IMR-90 (cell line): Measurements from ENCODE around the gene ICAM4. TPM values are rescaled to one million over a fixed set of nuclear protein-coding genes. Genes with fewer than 3 reads are reported as not detected.

Source experiments
- ATAC-seq: fragments of 200-7000 bp; cut with Tn5 transposase; 2 replicates; pipeline ENCODE4 v1.9.1; 2020; ENCODE audit warnings: low read depth, mild to moderate bottlenecking, moderate library complexity
- BruUV-seq: library from RNA; stranded (reverse); fragments of 400-500 nt; replicated peaks from 2 replicates; lab custom pipeline; 2021; lab: Mats Ljungman, UMichigan
- CTCF ChIA-PET: fragments of 300-600 bp; formaldehyde crosslinking; extraction: SDS; loops from one replicate; lab custom pipeline; 2021; ENCODE audit warnings: antibody characterized with exemption; lab: Yijun Ruan, JAX
- POLR2A ChIA-PET: fragments of 300-600 bp; sonication (Branson Sonifier 250); formaldehyde crosslinking; loops from one replicate; lab custom pipeline; 2022; ENCODE audit warnings: antibody characterized with exemption; ENCODE audit not compliant: unreplicated experiment; lab: Charles Lee
- DNase-seq: peaks from one replicate; pipeline ENCODE4 v3.0.0; 2013
- H2AFZ ChIP-seq: replicated peaks from 2 replicates; pipeline ENCODE3; 2013; ENCODE audit warnings: low read length, mild to moderate bottlenecking; ENCODE audit not compliant: poor library complexity
- H2AK5ac ChIP-seq: 2 replicates; pipeline ENCODE4 v1.6.1; 2013; ENCODE audit warnings: low read depth, low read length, inconsistent platforms
- H2AK9ac ChIP-seq: replicated peaks from 2 replicates; pipeline ENCODE3; 2013; ENCODE audit warnings: mild to moderate bottlenecking, low read depth, low read length, moderate library complexity; ENCODE audit not compliant: poor library complexity
- H2BK120ac ChIP-seq: 2 replicates; pipeline ENCODE4 v1.6.1; 2013; ENCODE audit warnings: low read depth, low read length, inconsistent platforms
- H2BK15ac ChIP-seq: 3 replicates; pipeline ENCODE4 v1.6.1; 2013; ENCODE audit warnings: low read depth, low read length, inconsistent platforms
- H2BK20ac ChIP-seq: 2 replicates; pipeline ENCODE4 v1.6.1; 2013; ENCODE audit warnings: low read depth, mild to moderate bottlenecking, inconsistent platforms, low read length, moderate library complexity
- H2BK5ac ChIP-seq: 2 replicates; pipeline ENCODE4 v1.6.1; 2013; ENCODE audit warnings: mild to moderate bottlenecking, low read depth, low read length, inconsistent platforms; ENCODE audit not compliant: poor library complexity, severe bottlenecking
- H3K14ac ChIP-seq: replicated peaks from 2 replicates; pipeline ENCODE4 v1.6.1; 2013; ENCODE audit warnings: low read depth, low read length, inconsistent platforms
- H3K18ac ChIP-seq: 2 replicates; pipeline ENCODE4 v1.6.1; 2013; ENCODE audit warnings: low read depth, low read length, control low read depth
- H3K23ac ChIP-seq: 2 replicates; pipeline ENCODE4 v1.6.1; 2013; ENCODE audit warnings: low read depth, low read length, inconsistent platforms
- H3K27ac ChIP-seq: 2 replicates; pipeline ENCODE4 v1.5.1; 2013; ENCODE audit warnings: mild to moderate bottlenecking, control low read depth, low read length; ENCODE audit not compliant: insufficient read depth
- H3K27me3 ChIP-seq: 2 replicates; pipeline ENCODE4 v1.6.1; 2013; ENCODE audit warnings: low read length; ENCODE audit not compliant: control insufficient read depth, insufficient read depth
- H3K36me3 ChIP-seq: 2 replicates; pipeline ENCODE4 v1.6.1; 2013; ENCODE audit warnings: low read length, mixed read lengths; ENCODE audit not compliant: control insufficient read depth, insufficient read depth
- H3K4ac ChIP-seq: 2 replicates; pipeline ENCODE4 v1.6.1; 2013; ENCODE audit warnings: low read depth, low read length, inconsistent platforms
- H3K4me1 ChIP-seq: 2 replicates; pipeline ENCODE4 v1.6.1; 2013; ENCODE audit warnings: low read length, mixed read lengths; ENCODE audit not compliant: control insufficient read depth, insufficient read depth
- H3K4me2 ChIP-seq: 2 replicates; pipeline ENCODE4 v1.6.1; 2013; ENCODE audit warnings: low read depth, mild to moderate bottlenecking, control low read depth, low read length, moderate library complexity
- H3K4me3 ChIP-seq: 2 replicates; pipeline ENCODE4 v1.5.1; 2013; ENCODE audit warnings: low read depth, mild to moderate bottlenecking, control low read depth, low read length, moderate library complexity; ENCODE audit not compliant: insufficient read depth
- H3K56ac ChIP-seq: 2 replicates; pipeline ENCODE4 v1.6.1; 2013; ENCODE audit warnings: low read length, inconsistent platforms; ENCODE audit not compliant: insufficient read depth; ENCODE audit errors: extremely low read depth
- H3K79me1 ChIP-seq, 2 experiments: 2 replicates each; pipeline ENCODE4 v1.6.1; 2013; ENCODE audit warnings: low read length in 2 of 2, inconsistent platforms in 1 of 2, low read depth in 1 of 2
- H3K9ac ChIP-seq: 2 replicates; pipeline ENCODE4 v1.6.1; 2013; ENCODE audit warnings: low read depth, low read length, control low read depth
- H3K9me1 ChIP-seq: 2 replicates; pipeline ENCODE4 v1.6.1; 2013; ENCODE audit warnings: low read length, inconsistent platforms; ENCODE audit not compliant: insufficient read depth
- H3K9me3 ChIP-seq: 2 replicates; pipeline ENCODE4 v1.6.1; 2013; ENCODE audit warnings: low read length; ENCODE audit not compliant: control insufficient read depth, insufficient read depth
- H4K20me1 ChIP-seq: 2 replicates; pipeline ENCODE4 v1.6.1; 2013; ENCODE audit warnings: low read length, inconsistent platforms; ENCODE audit not compliant: insufficient read depth
- H4K5ac ChIP-seq: 2 replicates; pipeline ENCODE4 v1.6.1; 2013; ENCODE audit warnings: mild to moderate bottlenecking, low read depth, low read length, control low read depth
- H4K8ac ChIP-seq, 2 experiments: 2 replicates each; pipeline ENCODE4 v1.6.1; 2013; ENCODE audit warnings: low read depth in 2 of 2, low read length in 2 of 2, control low read depth in 1 of 2, inconsistent platforms in 1 of 2
- H4K91ac ChIP-seq: 2 replicates; pipeline ENCODE4 v1.6.1; 2013; ENCODE audit warnings: low read depth, low read length, inconsistent platforms; ENCODE audit not compliant: insufficient read depth
- BHLHE40 ChIP-seq: fragments of 150-350 bp; IDR thresholded peaks from 2 replicates; pipeline ENCODE4 v1.6.1; 2016; ENCODE audit warnings: mild to moderate bottlenecking, low read depth, low read length
- CEBPB ChIP-seq: IDR thresholded peaks from 2 replicates; pipeline ENCODE4 v1.6.1; 2012; ENCODE audit warnings: low read depth, low read length, improper control_type of control experiment
- CHD1 ChIP-seq: IDR thresholded peaks from 2 replicates; pipeline ENCODE4 v1.6.1; 2012; ENCODE audit warnings: low read depth, low read length, improper control_type of control experiment
- CTCF ChIP-seq: conservative IDR thresholded peaks from 2 replicates; pipeline ENCODE4 v1.5.1; 2012; ENCODE audit warnings: mild to moderate bottlenecking, low read depth, low read length, improper control_type of control experiment
- MAFK ChIP-seq: IDR thresholded peaks from 2 replicates; pipeline ENCODE4 v1.6.1; 2012; ENCODE audit warnings: low read depth, low read length, improper control_type of control experiment
- MAZ ChIP-seq: IDR thresholded peaks from 2 replicates; pipeline ENCODE4 v1.6.1; 2012; ENCODE audit warnings: low read depth, mild to moderate bottlenecking, low read length, improper control_type of control experiment, moderate library complexity, borderline replicate concordance
- MXI1 ChIP-seq: IDR thresholded peaks from 2 replicates; pipeline ENCODE4 v1.6.1; 2012; ENCODE audit warnings: low read depth, mild to moderate bottlenecking, low read length, moderate library complexity, borderline replicate concordance
- RAD21 ChIP-seq: IDR thresholded peaks from 2 replicates; pipeline ENCODE4 v1.6.1; 2012; ENCODE audit warnings: low read length, improper control_type of control experiment
- RCOR1 ChIP-seq: IDR thresholded peaks from 2 replicates; pipeline ENCODE4 v1.6.1; 2012; ENCODE audit warnings: mild to moderate bottlenecking, low read length, improper control_type of control experiment; ENCODE audit not compliant: insufficient replicate concordance
- RFX5 ChIP-seq: IDR thresholded peaks from 2 replicates; pipeline ENCODE4 v1.8.0; 2012; ENCODE audit warnings: low read depth, mild to moderate bottlenecking, low read length, moderate library complexity
- SMC3 ChIP-seq: fragments of 150-350 bp; IDR thresholded peaks from 2 replicates; pipeline ENCODE4 v1.6.1; 2016; ENCODE audit warnings: low read depth, mild to moderate bottlenecking, antibody characterized with exemption, low read length, moderate library complexity
- WGBS, 2 experiments: methylation state at CpG; one replicate each; pipeline versions ENCODE4 v1.1.5 to v1.1.7; 2013; ENCODE audit warnings: missing lambda C conversion rate in 2 of 2; ENCODE audit not compliant: insufficient read length in 1 of 2; ENCODE audit errors: extremely low coverage in 2 of 2; 5-methylcytosine and 5-hydroxymethylcytosine counted together
- dilution Hi-C: fragments of 300-500 bp; cut with HindIII; formaldehyde crosslinking; loops from one replicate; pipeline ENCODE4 v1.14.3; 2018; ENCODE audit warnings: low sequenced_read_pairs; ENCODE audit not compliant: unreplicated experiment
- in situ Hi-C: fragments of 300-500 bp; cut with MboI; formaldehyde crosslinking; loops from 3 replicates; pipeline ENCODE4 v1.14.3; 2019; ENCODE audit warnings: low sequenced_read_pairs, inconsistent platforms, mixed read lengths
- intact Hi-C: fragments of 100-400 bp; cut with micrococcal nuclease; formaldehyde crosslinking; loops from 2 replicates; pipeline ENCODE4 v1.10.0; 2022
- polyA plus RNA-seq, 3 experiments: library from polyadenylated mRNA; depleted of rRNA; stranded (reverse); fragments of >200 nt; gene quantifications; 2 replicates each; pipeline ENCODE4 v1.2.3, GENCODE V29; 2012; ENCODE audit warnings: low replicate concordance in 1 of 3
- total RNA-seq: library from RNA; depleted of rRNA; stranded (reverse); fragments of >200 nt; gene quantifications from 2 replicates; pipeline ENCODE4 v1.2.3, GENCODE V29; 2012
- TF ChIP-seq, protein P1 (sequence below): fragments of 150-350 bp; IDR thresholded peaks from 2 replicates; pipeline ENCODE4 v1.6.1; 2016; ENCODE audit warnings: low read depth, mild to moderate bottlenecking, low read length, moderate library complexity, borderline replicate concordance
- TF ChIP-seq, protein P2 (sequence below): fragments of 150-350 bp; IDR thresholded peaks from 2 replicates; pipeline ENCODE4 v1.6.1; 2017; ENCODE audit warnings: mild to moderate bottlenecking, antibody characterized with exemption, low read length, low read depth

The ICAM4 gene
- total and polyA plus RNA-seq, 2 of the 4 experiments (the other 2 are of a cell fraction) = 2.3 to 4.0 TPM

DNA sequence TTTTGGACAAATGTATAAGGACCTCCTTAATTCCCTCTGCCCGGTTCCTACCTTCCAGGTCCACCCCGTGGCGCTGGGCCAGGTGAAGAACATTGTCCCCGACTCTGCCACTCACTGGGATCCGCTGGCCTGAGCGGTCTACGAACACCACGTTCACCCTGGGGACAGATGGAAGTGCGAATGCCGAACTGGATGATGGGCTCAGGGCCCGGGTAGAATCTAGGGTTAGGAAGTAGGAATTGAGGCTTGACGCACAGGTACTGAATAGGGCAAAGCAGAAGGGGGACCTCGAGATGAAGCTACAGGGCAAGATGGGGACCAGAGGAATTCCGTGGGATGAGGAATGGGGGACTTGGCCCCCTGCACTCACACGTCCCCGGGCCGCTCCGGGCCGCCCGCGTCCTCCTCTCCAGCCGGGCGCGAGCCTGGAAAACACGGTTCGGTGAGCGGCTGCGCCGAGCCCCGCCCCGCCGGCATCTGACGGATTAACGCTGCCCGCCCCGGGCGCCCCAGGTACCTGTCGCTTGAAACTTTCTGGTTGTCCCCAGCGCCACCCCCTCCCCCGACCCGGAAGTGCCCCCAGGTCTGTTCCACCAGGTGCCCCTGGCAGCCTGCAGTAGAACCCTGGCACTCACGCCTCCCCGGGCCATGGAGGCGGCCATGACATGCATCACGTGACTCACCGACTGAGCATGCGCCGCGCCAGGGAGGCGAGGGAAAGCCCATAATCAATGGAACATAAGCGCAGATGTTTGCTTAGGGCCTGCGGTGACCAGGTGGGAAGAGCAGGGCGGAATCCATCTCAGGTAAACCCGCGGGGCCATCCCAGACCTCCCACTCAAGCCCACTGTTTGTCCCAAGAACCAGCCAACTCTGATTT, 28.8 kb downstream of the ICAM4 start, which contains the start of gene FDX2:
TSS of gene FDX2 (minus strand) at position 681 of the 880 bp plus-strand sequence. CDS start at position 662, 19 bp downstream.
- in situ Hi-C loops = no loop called here
- CTCF ChIA-PET = no interaction called here
- BruUV-seq = no TSS peak
- TF ChIP-seq SMC3 = no peak
- no peak for TF ChIP-seq CTCF
- peak; percentile 61; the same call in 1 of the 2 replicates for TF ChIP-seq BHLHE40
- TF ChIP-seq, protein P1, sequence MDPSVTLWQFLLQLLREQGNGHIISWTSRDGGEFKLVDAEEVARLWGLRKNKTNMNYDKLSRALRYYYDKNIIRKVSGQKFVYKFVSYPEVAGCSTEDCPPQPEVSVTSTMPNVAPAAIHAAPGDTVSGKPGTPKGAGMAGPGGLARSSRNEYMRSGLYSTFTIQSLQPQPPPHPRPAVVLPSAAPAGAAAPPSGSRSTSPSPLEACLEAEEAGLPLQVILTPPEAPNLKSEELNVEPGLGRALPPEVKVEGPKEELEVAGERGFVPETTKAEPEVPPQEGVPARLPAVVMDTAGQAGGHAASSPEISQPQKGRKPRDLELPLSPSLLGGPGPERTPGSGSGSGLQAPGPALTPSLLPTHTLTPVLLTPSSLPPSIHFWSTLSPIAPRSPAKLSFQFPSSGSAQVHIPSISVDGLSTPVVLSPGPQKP = no peak
- TF ChIP-seq, protein P2, sequence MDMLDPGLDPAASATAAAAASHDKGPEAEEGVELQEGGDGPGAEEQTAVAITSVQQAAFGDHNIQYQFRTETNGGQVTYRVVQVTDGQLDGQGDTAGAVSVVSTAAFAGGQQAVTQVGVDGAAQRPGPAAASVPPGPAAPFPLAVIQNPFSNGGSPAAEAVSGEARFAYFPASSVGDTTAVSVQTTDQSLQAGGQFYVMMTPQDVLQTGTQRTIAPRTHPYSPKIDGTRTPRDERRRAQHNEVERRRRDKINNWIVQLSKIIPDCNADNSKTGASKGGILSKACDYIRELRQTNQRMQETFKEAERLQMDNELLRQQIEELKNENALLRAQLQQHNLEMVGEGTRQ = peak; percentile 98
- no peak for TF ChIP-seq RFX5
- no peak for TF ChIP-seq MAZ
- TF ChIP-seq MAFK = no peak
- TF ChIP-seq RCOR1 = no peak
- no peak for TF ChIP-seq RAD21
- TF ChIP-seq CHD1 = no peak
- TF ChIP-seq CEBPB = no peak
- peak; percentile 100 for TF ChIP-seq MXI1

More for the DNA sequence above, 28.8 kb downstream of the ICAM4 start, which contains the start of gene FDX2:
- Histone ChIP-seq H4K5ac (peak within 1 kb of the TSS; percentile 84), H3K9me1 (peaks cover 12% of the 10 kb centered on the region; the same call in 1 of the 2 replicates), H3K4ac (peak within 1 kb of the TSS; percentile 86), H3K4me1 (no peaks in the 10 kb centered on the region), H4K20me1 (no peaks in the 10 kb centered on the region), H2AFZ (peak within 1 kb of the TSS; percentile 93), H3K9ac (peak within 1 kb of the TSS; percentile 84), H2BK20ac (no peak within 1 kb of the TSS), H3K79me1 (peaks cover 14 to 19% of the 10 kb centered on the region in 2 experiments), H4K91ac (peak within 1 kb of the TSS; percentile 84), H2BK5ac (peak within 1 kb of the TSS; percentile 30), H3K18ac (peak within 1 kb of the TSS; percentile 10; the same call in 1 of the 2 replicates), H3K14ac (peak within 1 kb of the TSS; percentile 89), H3K36me3 (peaks cover 29% of the 10 kb centered on the region), H3K23ac (peak within 1 kb of the TSS; percentile 89), H3K27me3 (no peaks in the 10 kb centered on the region), H2AK9ac (peak within 1 kb of the TSS; percentile 96), H3K56ac (peak within 1 kb of the TSS; percentile 67), H4K8ac (peak within 1 kb of the TSS; percentile 85 to 95), H3K27ac (peak within 1 kb of the TSS; percentile 45), H2AK5ac (peak within 1 kb of the TSS; percentile 94), H2BK120ac (peak within 1 kb of the TSS; percentile 9; the same call in 1 of the 2 replicates), H3K4me3 (peak within 1 kb of the TSS; percentile 58), H2BK15ac (peak within 1 kb of the TSS; percentile 59; the same call in 1 of the 3 replicates), H3K4me2 (peak within 1 kb of the TSS; percentile 99), H3K9me3 (no peaks in the 10 kb centered on the region)
- peak; percentile 93 for ATAC-seq
- POLR2A ChIA-PET = no interaction called here
- 2% methylated on average over 14 of the region's 55 CpGs; no CpG with 5 or more reads in 1 of the 2 experiments for WGBS, 2 experiments
- DNase-seq = peak; percentile 67
- intact Hi-C loops = loop anchor here (1.0 kb wide), 2 partner anchors 18 to 46 kb away; partner anchors contain the start of gene RAVER1
- dilution Hi-C loops = no loop called here
